B cell (primary cell): ENCODE measurements around the gene YWHAE. TPM values are rescaled to one million over a fixed set of nuclear protein-coding genes. Genes with fewer than 3 reads are reported as not detected.
"Not testable (repeated sequence)": the region's sequence is repeated elsewhere in the genome, so short reads cannot be mapped to it uniquely, and the experiment has no call there.

ENCODE experiments used
- ATAC-seq: fragments of 200-7000 bp; cut with Tn5 transposase; one replicate; pipeline ENCODE4 v1.10.0; 2021; ENCODE audit warnings: low read depth, mild to moderate bottlenecking, moderate number of reproducible peaks, moderate library complexity
- CTCF ChIA-PET: fragments of 350-600 bp; sonication (Branson Sonifier 250); formaldehyde crosslinking; loops from one replicate; lab custom pipeline; 2021; ENCODE audit warnings: antibody characterized with exemption, inconsistent platforms; lab: Charles Lee
- POLR2A ChIA-PET: fragments of 350-600 bp; sonication (Branson Sonifier 250); formaldehyde crosslinking; loops from one replicate; lab custom pipeline; 2021; ENCODE audit warnings: antibody characterized with exemption; lab: Charles Lee
- DNase-seq: peaks from one replicate; pipeline ENCODE4 v3.0.0; 2013
- H2AFZ ChIP-seq: 2 replicates; pipeline ENCODE4 v1.6.1; 2012; ENCODE audit warnings: mild to moderate bottlenecking, low read depth, low read length; ENCODE audit not compliant: insufficient read depth, poor library complexity, severe bottlenecking
- H3K27ac ChIP-seq, 2 donors: 1 replicate in 1 of 2; 2 replicates in 1 of 2; pipeline ENCODE4 v1.5.1; 2012 to 2013; ENCODE audit warnings: low read length in 2 of 2, mild to moderate bottlenecking in 2 of 2, moderate library complexity in 1 of 2
- H3K27me3 ChIP-seq, 4 experiments: fragments of 200-600 bp in 1 of 4; sonication (generic) in 1 of 4; replicated peaks in 1 of 4; 1 replicate in 2 of 4; 2 replicates in 2 of 4; pipeline versions ENCODE4 v1.6.1 to v1.7.0; 2013 to 2016; ENCODE audit warnings: low read length in 3 of 4, mild to moderate bottlenecking in 2 of 4, mixed read lengths in 1 of 4, moderate library complexity in 1 of 4; ENCODE audit not compliant: insufficient read depth in 4 of 4, control insufficient read depth in 3 of 4; ENCODE audit errors: control extremely low read depth in 1 of 4
- H3K36me3 ChIP-seq, 2 experiments: replicated peaks in 1 of 2; 1 replicate in 1 of 2; 2 replicates in 1 of 2; pipeline versions ENCODE4 v1.6.1 to v1.7.1; 2013; ENCODE audit warnings: low read length in 1 of 2; ENCODE audit not compliant: insufficient read depth in 2 of 2, control insufficient read depth in 1 of 2; ENCODE audit errors: control extremely low read depth in 1 of 2, extremely low read depth in 1 of 2
- H3K4me1 ChIP-seq, 2 donors: fragments of 200-600 bp in 1 of 2; sonication (generic) in 1 of 2; 1 replicate in 1 of 2; 2 replicates in 1 of 2; pipeline versions ENCODE4 v1.5.1 to v1.6.1; 2013 to 2017; ENCODE audit warnings: low read length in 2 of 2; ENCODE audit not compliant: control insufficient read depth in 2 of 2, insufficient read depth in 2 of 2
- H3K4me2 ChIP-seq: replicated peaks from 2 replicates; pipeline ENCODE3; 2012; ENCODE audit warnings: mild to moderate bottlenecking, low read depth, low read length; ENCODE audit not compliant: poor library complexity, severe bottlenecking
- H3K4me3 ChIP-seq, 5 experiments: fragments of 200-600 bp in 1 of 5; sonication (generic) in 1 of 5; 1 replicate in 3 of 5; 2 replicates in 2 of 5; pipeline versions ENCODE4 v1.5.1 to v1.7.0; 2011 to 2016; ENCODE audit warnings: low read length in 4 of 5, mild to moderate bottlenecking in 4 of 5, low read depth in 2 of 5, control low read depth in 1 of 5, moderate library complexity in 1 of 5; ENCODE audit not compliant: insufficient read depth in 1 of 5; ENCODE audit errors: control extremely low read depth in 1 of 5, extremely low read depth in 1 of 5
- H3K79me2 ChIP-seq: fragments of 200-600 bp; sonication (generic); one replicate; pipeline ENCODE4 v1.6.0; 2016; ENCODE audit warnings: low read length; ENCODE audit not compliant: control insufficient read depth, insufficient read depth
- H3K9ac ChIP-seq: fragments of 200-600 bp; sonication (generic); 2 replicates; pipeline ENCODE4 v1.6.1; 2017; ENCODE audit warnings: mild to moderate bottlenecking, low read length, moderate library complexity
- H3K9me3 ChIP-seq, 3 donors: one replicate each; pipeline versions ENCODE4 v1.6.1 to v1.7.1; 2013; ENCODE audit warnings: low read length in 2 of 3; ENCODE audit not compliant: control insufficient read depth in 2 of 3, insufficient read depth in 1 of 3; ENCODE audit errors: control extremely low read depth in 1 of 3
- H4K20me1 ChIP-seq: 2 replicates; pipeline ENCODE4 v1.6.0; 2012; ENCODE audit warnings: mild to moderate bottlenecking, low read length; ENCODE audit not compliant: insufficient read depth, control insufficient read depth, poor library complexity, severe bottlenecking
- H3K27ac Mint-ChIP-seq: one replicate; pipeline ENCODE4 v1.8.0; 2021; ENCODE audit warnings: mixed read lengths
- H3K27me3 Mint-ChIP-seq: one replicate; pipeline ENCODE4 v1.8.0; 2021; ENCODE audit warnings: mixed read lengths
- H3K4me1 Mint-ChIP-seq: one replicate; pipeline ENCODE4 v1.8.0; 2021; ENCODE audit warnings: mixed read lengths
- H3K4me3 Mint-ChIP-seq: one replicate; pipeline ENCODE4 v1.8.0; 2021; ENCODE audit warnings: mixed read lengths
- H3K9me3 Mint-ChIP-seq: one replicate; pipeline ENCODE4 v1.8.0; 2022; ENCODE audit warnings: mixed read lengths; ENCODE audit not compliant: insufficient read depth
- EZH2 ChIP-seq: IDR thresholded peaks from 2 replicates; pipeline ENCODE4 v1.6.1; 2012; ENCODE audit warnings: borderline replicate concordance, low read depth, mild to moderate bottlenecking, moderate library complexity, low read length; ENCODE audit not compliant: insufficient read depth, poor library complexity, severe bottlenecking
- WGBS: methylation state at CpG from one replicate; pipeline ENCODE4 v1.1.5; 2013; ENCODE audit warnings: missing lambda C conversion rate; ENCODE audit not compliant: insufficient coverage; 5-methylcytosine and 5-hydroxymethylcytosine counted together
- intact Hi-C: fragments of 100-400 bp; cut with micrococcal nuclease; formaldehyde crosslinking; loops from one replicate; pipeline ENCODE4 v1.10.0; 2022
- polyA plus RNA-seq: library from polyadenylated mRNA; depleted of rRNA; stranded (reverse); fragments of >200 nt; gene quantifications from 2 replicates; pipeline ENCODE4 v1.2.3, GENCODE V29; 2012
- total RNA-seq, 2 donors: library from RNA; stranded (reverse); fragments of 120-200 nt in 1 of 2; gene quantifications; 1 replicate in 1 of 2; 2 replicates in 1 of 2; pipeline versions ENCODE4 v1.2.3 to v1.2.4, GENCODE V29; 2013 to 2022
- TF ChIP-seq, protein P1 (sequence below): fragments of 200-600 bp; IDR thresholded peaks from one replicate; pipeline ENCODE4 v1.8.0; 2022; ENCODE audit warnings: antibody characterized with exemption, mild to moderate bottlenecking

The YWHAE gene
- total and polyA plus RNA-seq, 2 donors (not counting 1 experiment from before 2014, with no cell fraction given), result 54.3 to 149 TPM

DNA sequence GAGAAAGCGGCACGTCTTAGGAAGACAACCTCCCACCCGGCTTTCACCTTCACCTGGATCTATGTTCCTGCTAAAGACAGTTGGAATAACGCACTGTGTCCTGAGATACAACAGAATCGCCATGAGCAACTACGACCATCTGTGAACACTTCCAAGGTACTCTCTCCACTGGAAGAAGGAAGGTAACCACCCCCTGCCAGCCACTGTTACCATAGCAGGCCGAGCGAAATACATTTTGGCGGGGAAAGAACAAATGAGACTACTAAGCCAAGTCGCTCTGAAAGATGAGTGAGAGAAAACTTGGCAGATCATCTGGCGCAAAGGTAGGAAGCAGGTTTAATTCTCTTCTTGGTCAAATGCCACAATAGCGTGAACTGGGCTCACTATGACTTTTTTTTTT is 46.2 kb upstream of the YWHAE start:
- Mint-ChIP-seq H3K27ac (no peak overlapping the region), H3K9me3 (no peaks in the 10 kb centered on the region), H3K4me1 (peaks cover 29% of the 10 kb centered on the region), H3K27me3 (no peaks in the 10 kb centered on the region), H3K4me3 (no peak overlapping the region)
- Histone ChIP-seq H3K36me3 (peaks cover 0 to 5% of the 10 kb centered on the region in 2 experiments), H2AFZ (no peak overlapping the region), H3K79me2 (peaks cover 100% of the 10 kb centered on the region), H3K27me3 (no peaks in the 10 kb centered on the region), H3K4me3 (no peak overlapping the region), H3K27ac (no peak overlapping the region), H3K9ac (no peak overlapping the region), H3K4me2 (no peak overlapping the region), H4K20me1 (peaks cover 87% of the 10 kb centered on the region), H3K9me3 (no peaks in the 10 kb centered on the region), H3K4me1 (peaks cover 6 to 10% of the 10 kb centered on the region in 2 donors)
- no peak for TF ChIP-seq EZH2
- TF ChIP-seq, protein P1, sequence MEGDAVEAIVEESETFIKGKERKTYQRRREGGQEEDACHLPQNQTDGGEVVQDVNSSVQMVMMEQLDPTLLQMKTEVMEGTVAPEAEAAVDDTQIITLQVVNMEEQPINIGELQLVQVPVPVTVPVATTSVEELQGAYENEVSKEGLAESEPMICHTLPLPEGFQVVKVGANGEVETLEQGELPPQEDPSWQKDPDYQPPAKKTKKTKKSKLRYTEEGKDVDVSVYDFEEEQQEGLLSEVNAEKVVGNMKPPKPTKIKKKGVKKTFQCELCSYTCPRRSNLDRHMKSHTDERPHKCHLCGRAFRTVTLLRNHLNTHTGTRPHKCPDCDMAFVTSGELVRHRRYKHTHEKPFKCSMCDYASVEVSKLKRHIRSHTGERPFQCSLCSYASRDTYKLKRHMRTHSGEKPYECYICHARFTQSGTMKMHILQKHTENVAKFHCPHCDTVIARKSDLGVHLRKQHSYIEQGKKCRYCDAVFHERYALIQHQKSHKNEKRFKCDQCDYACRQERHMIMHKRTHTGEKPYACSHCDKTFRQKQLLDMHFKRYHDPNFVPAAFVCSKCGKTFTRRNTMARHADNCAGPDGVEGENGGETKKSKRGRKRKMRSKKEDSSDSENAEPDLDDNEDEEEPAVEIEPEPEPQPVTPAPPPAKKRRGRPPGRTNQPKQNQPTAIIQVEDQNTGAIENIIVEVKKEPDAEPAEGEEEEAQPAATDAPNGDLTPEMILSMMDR, result no peak
- ATAC-seq, result no peak
- intact Hi-C loops, result no loop called here
- POLR2A ChIA-PET, result interaction anchor here (0.6 to 1.4 kb wide), 2 partner anchors 14 to 41 kb away, joined by 4 read pairs; no protein-coding TSS in a partner anchor
- WGBS, result 93% methylated on average over 8 of the region's 12 CpGs
- CTCF ChIA-PET, result no interaction called here
- DNase-seq, result no peak

DNA sequence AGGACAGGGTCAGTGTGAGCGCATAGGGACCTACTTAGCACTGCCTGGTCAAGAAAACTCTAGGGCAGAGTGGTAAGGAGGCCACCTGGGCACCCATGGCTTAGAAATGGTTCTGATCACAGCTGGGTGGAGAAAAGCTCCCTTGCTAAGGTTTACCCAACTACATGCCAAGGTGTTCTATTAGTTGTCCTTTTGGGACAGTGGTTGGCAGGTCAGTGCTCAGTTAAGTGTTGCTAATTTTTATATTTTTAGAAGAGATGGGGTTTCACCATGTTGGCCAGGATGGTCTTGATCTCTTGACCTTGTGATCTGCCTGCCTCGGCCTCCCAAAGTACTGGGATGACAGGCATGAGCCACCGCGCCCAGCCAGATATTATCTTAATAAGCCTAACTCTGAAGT is 45.7 kb upstream of the YWHAE start:
- intact Hi-C loops, H3K9me3 Mint-ChIP-seq, H3K27ac Mint-ChIP-seq, H3K9me3 ChIP-seq, H3K27me3 ChIP-seq, H3K27ac ChIP-seq, H3K4me2 ChIP-seq, H3K36me3 ChIP-seq, H3K9ac ChIP-seq, H3K4me3 ChIP-seq, H3K27me3 Mint-ChIP-seq, ATAC-seq, DNase-seq, H3K4me3 Mint-ChIP-seq, H2AFZ ChIP-seq: not testable (repeated sequence)
- POLR2A ChIA-PET, result interaction anchor here (0.6 to 1.4 kb wide), 2 partner anchors 14 to 42 kb away, joined by 4 read pairs; no protein-coding TSS in a partner anchor
- Histone ChIP-seq H4K20me1 (peaks cover 89% of the 10 kb centered on the region), H3K79me2 (peaks cover 100% of the 10 kb centered on the region), H3K4me1 (peaks cover 6 to 10% of the 10 kb centered on the region in 2 donors)
- H3K4me1 Mint-ChIP-seq, result peaks cover 29% of the 10 kb centered on the region
- CTCF ChIA-PET, result interaction anchor here (0.6 kb wide), 1 partner anchor 122 kb away, joined by 6 read pairs; no protein-coding TSS in a partner anchor
- 94% methylated on average over 4 of the region's 4 CpGs for WGBS

DNA sequence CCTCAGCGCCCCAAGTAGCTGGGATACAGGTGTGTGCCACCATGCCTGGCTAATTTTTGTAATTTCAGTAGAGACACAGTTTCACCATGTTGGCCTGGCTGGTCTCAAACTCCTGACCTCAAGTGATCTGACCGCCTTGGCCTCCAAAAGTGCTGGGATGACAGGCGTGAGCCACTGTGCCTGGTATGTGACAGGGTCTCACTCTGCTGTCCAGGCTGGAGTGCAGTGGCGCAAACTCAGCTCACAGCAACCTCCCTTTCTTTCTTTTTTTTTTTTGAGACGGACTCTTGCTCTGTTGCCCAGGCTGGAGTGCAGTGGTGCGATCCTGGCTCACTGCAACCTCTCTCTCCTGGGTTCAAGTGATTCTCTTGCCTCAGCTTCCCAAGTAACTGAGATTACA is 42.7 kb upstream of the YWHAE start:
- H3K79me2 ChIP-seq, result peaks cover 100% of the 10 kb centered on the region
- H3K9me3 Mint-ChIP-seq, H3K4me1 ChIP-seq, intact Hi-C loops, H3K4me2 ChIP-seq, DNase-seq, H3K27me3 ChIP-seq, H3K27ac Mint-ChIP-seq, H3K9me3 ChIP-seq, H2AFZ ChIP-seq, H3K27me3 Mint-ChIP-seq, ATAC-seq, H3K4me3 ChIP-seq, H3K27ac ChIP-seq, POLR2A ChIA-PET, H3K4me3 Mint-ChIP-seq, H3K9ac ChIP-seq, H3K36me3 ChIP-seq: not testable (repeated sequence)
- H4K20me1 ChIP-seq, result peaks cover 88% of the 10 kb centered on the region
- CTCF ChIA-PET, result interaction anchor here (2.7 kb wide), 1 partner anchor 77 kb away, joined by 9 read pairs; no protein-coding TSS in a partner anchor
- peaks cover 24% of the 10 kb centered on the region for H3K4me1 Mint-ChIP-seq
- 90% methylated on average over 5 of the region's 6 CpGs for WGBS
